HG03095 (cell line): ENCODE measurements around the gene CCR7.

Experiments used
- ATAC-seq: cut with Tn5 transposase; IDR thresholded peaks from one replicate; pipeline ENCODE4 v1.9.1; 2021; ENCODE audit warnings: moderate library complexity; ENCODE audit not compliant: unreplicated experiment

The CCR7 gene

GRCh38 chr17:40519089-40519775 lies 46.0 kb downstream of the CCR7 start:
- ATAC-seq, result no peak

GRCh38 chr17:40518401-40519088 lies 46.7 kb downstream of the CCR7 start:
- ATAC-seq, result no peak

- no peak for ATAC-seq
These were observed 47.3 kb downstream of the CCR7 start for GRCh38 chr17:40517981-40518380.

GRCh38 chr17:40517286-40517662 lies 48.0 kb downstream of the CCR7 start:
- ATAC-seq, result no peak

GRCh38 chr17:40516581-40517285 lies 48.5 kb downstream of the CCR7 start:
- ATAC-seq, result no peak

GRCh38 chr17:40515491-40516041 lies 49.7 kb downstream of the CCR7 start:
- ATAC-seq, result no peak

- ATAC-seq, result no peak
These were observed 50.3 kb downstream of the CCR7 start for GRCh38 chr17:40515011-40515410.

- no peak for ATAC-seq
These were observed 51.0 kb downstream of the CCR7 start for GRCh38 chr17:40514013-40514875.

- ATAC-seq, result no peak
These were observed 53.5 kb downstream of the CCR7 start for GRCh38 chr17:40511667-40512220.

- no peak for ATAC-seq
These were observed 54.1 kb downstream of the CCR7 start for GRCh38 chr17:40511136-40511535.

GRCh38 chr17:40510328-40510648 lies 55.0 kb downstream of the CCR7 start:
- no peak for ATAC-seq

- no peak for ATAC-seq
These were observed 55.5 kb downstream of the CCR7 start for GRCh38 chr17:40509626-40510327.

- ATAC-seq, result no peak
These were observed 58.5 kb downstream of the CCR7 start for GRCh38 chr17:40506786-40507185.
